Activated T-helper 17 cell treated with anti-CD3 and anti-CD28 coated beads, Interleukin-2, amount 50 U/mL, for 72 hours (primary cell): ENCODE results near the gene PTPRD. TPM values are rescaled to one million over a fixed set of nuclear protein-coding genes. Genes with fewer than 3 reads are reported as not detected.

Source experiments
- ATAC-seq: fragments of 150-1000 bp; cut with Tn5 transposase; replicated peaks from 2 replicates; pipeline ENCODE4 v1.10.0; 2021; ENCODE audit warnings: mild to moderate bottlenecking, moderate library complexity
- H3K27ac Mint-ChIP-seq: one replicate; pipeline ENCODE4 v1.8.0; 2022; ENCODE audit warnings: mixed read lengths
- H3K27me3 Mint-ChIP-seq: one replicate; pipeline ENCODE4 v1.8.0; 2022; ENCODE audit warnings: mixed read lengths
- H3K36me3 Mint-ChIP-seq: one replicate; pipeline ENCODE4 v1.8.0; 2022; ENCODE audit warnings: low read depth, mild to moderate bottlenecking, mixed read lengths
- H3K4me1 Mint-ChIP-seq: one replicate; pipeline ENCODE4 v1.8.0; 2022; ENCODE audit warnings: mixed read lengths
- H3K4me3 Mint-ChIP-seq: one replicate; pipeline ENCODE4 v1.8.0; 2022; ENCODE audit warnings: mild to moderate bottlenecking, mixed read lengths
- H3K9me3 Mint-ChIP-seq: one replicate; pipeline ENCODE4 v1.8.0; 2022; ENCODE audit warnings: mixed read lengths
- total RNA-seq, 2 donors: library from RNA; stranded (reverse); gene quantifications; one replicate each; pipeline ENCODE4 v1.2.3, GENCODE V29; 2022

Gene PTPRD
- total RNA-seq, 2 donors from 2014 or later, result 0.04 TPM; not detected in 1

GRCh38 chr9:8781458-8781857 lies 1831.3 kb downstream of the PTPRD start:
- no peak overlapping the region for H3K4me3 Mint-ChIP-seq
- no peak overlapping the region for H3K27ac Mint-ChIP-seq
- H3K36me3 Mint-ChIP-seq, result no peaks in the 10 kb centered on the region
- H3K4me1 Mint-ChIP-seq, result no peaks in the 10 kb centered on the region
- no peaks in the 10 kb centered on the region for H3K27me3 Mint-ChIP-seq
- H3K9me3 Mint-ChIP-seq, result no peaks in the 10 kb centered on the region
- no peak for ATAC-seq

GRCh38 chr9:8780386-8780785 lies 1832.4 kb downstream of the PTPRD start:
- Mint-ChIP-seq H3K4me3 (no peak overlapping the region), H3K9me3 (no peaks in the 10 kb centered on the region), H3K4me1 (no peaks in the 10 kb centered on the region), H3K27ac (no peak overlapping the region), H3K27me3 (no peaks in the 10 kb centered on the region), H3K36me3 (no peaks in the 10 kb centered on the region)
- ATAC-seq, result no peak

- H3K27ac Mint-ChIP-seq, result no peak overlapping the region
- H3K4me3 Mint-ChIP-seq, result no peak overlapping the region
- H3K4me1 Mint-ChIP-seq, result no peaks in the 10 kb centered on the region
These were observed 1833.3 kb downstream of the PTPRD start for GRCh38 chr9:8779478-8779877.

GRCh38 chr9:8778356-8778755 lies 1834.4 kb downstream of the PTPRD start:
- no peaks in the 10 kb centered on the region for H3K27me3 Mint-ChIP-seq
- H3K4me1 Mint-ChIP-seq, result no peaks in the 10 kb centered on the region
- H3K9me3 Mint-ChIP-seq, result no peaks in the 10 kb centered on the region
- no peak overlapping the region for H3K27ac Mint-ChIP-seq
- ATAC-seq, result no peak
- no peak overlapping the region for H3K4me3 Mint-ChIP-seq
- no peaks in the 10 kb centered on the region for H3K36me3 Mint-ChIP-seq

More at GRCh38 chr9:8779478-8779877, 1833.3 kb downstream of the PTPRD start:
- Mint-ChIP-seq H3K36me3 (no peaks in the 10 kb centered on the region), H3K9me3 (no peaks in the 10 kb centered on the region), H3K27me3 (no peaks in the 10 kb centered on the region)
- ATAC-seq, result no peak

GRCh38 chr9:8772302-8772701 lies 1840.5 kb downstream of the PTPRD start:
- Mint-ChIP-seq H3K36me3 (no peaks in the 10 kb centered on the region), H3K27ac (no peak overlapping the region), H3K9me3 (no peaks in the 10 kb centered on the region), H3K4me3 (no peak overlapping the region), H3K27me3 (no peaks in the 10 kb centered on the region), H3K4me1 (no peaks in the 10 kb centered on the region)
- ATAC-seq, result no peak

- H3K4me1 Mint-ChIP-seq, result no peaks in the 10 kb centered on the region
- no peaks in the 10 kb centered on the region for H3K36me3 Mint-ChIP-seq
- H3K4me3 Mint-ChIP-seq, result no peak overlapping the region
- peaks cover 3% of the 10 kb centered on the region for H3K27me3 Mint-ChIP-seq
- peaks cover 3% of the 10 kb centered on the region for H3K9me3 Mint-ChIP-seq
- no peak overlapping the region for H3K27ac Mint-ChIP-seq
- ATAC-seq, result no peak
These were observed 1843.6 kb downstream of the PTPRD start for GRCh38 chr9:8769153-8769552.

- no peak overlapping the region for H3K4me3 Mint-ChIP-seq
- H3K27ac Mint-ChIP-seq, result no peak overlapping the region
- H3K4me1 Mint-ChIP-seq, result no peaks in the 10 kb centered on the region
- H3K36me3 Mint-ChIP-seq, result no peaks in the 10 kb centered on the region
- H3K27me3 Mint-ChIP-seq, result peaks cover 3% of the 10 kb centered on the region
- ATAC-seq, result no peak
- peaks cover 3% of the 10 kb centered on the region for H3K9me3 Mint-ChIP-seq
These were observed 1846.7 kb downstream of the PTPRD start for GRCh38 chr9:8766096-8766495.

GRCh38 chr9:8764051-8764450 lies 1848.8 kb downstream of the PTPRD start:
- Mint-ChIP-seq H3K36me3 (no peaks in the 10 kb centered on the region), H3K9me3 (peaks cover 8% of the 10 kb centered on the region), H3K27ac (no peak overlapping the region), H3K4me1 (no peaks in the 10 kb centered on the region), H3K4me3 (no peak overlapping the region), H3K27me3 (peaks cover 6% of the 10 kb centered on the region)
- ATAC-seq, result no peak

GRCh38 chr9:8762479-8763085 lies 1850.2 kb downstream of the PTPRD start:
- Mint-ChIP-seq H3K36me3 (no peaks in the 10 kb centered on the region), H3K27me3 (peaks cover 6% of the 10 kb centered on the region), H3K9me3 (peaks cover 8% of the 10 kb centered on the region), H3K4me1 (no peaks in the 10 kb centered on the region), H3K27ac (no peak overlapping the region), H3K4me3 (no peak overlapping the region)
- no peak for ATAC-seq

- H3K4me3 Mint-ChIP-seq, result no peak overlapping the region
- no peak overlapping the region for H3K27ac Mint-ChIP-seq
- H3K9me3 Mint-ChIP-seq, result peaks cover 7% of the 10 kb centered on the region
- peaks cover 5% of the 10 kb centered on the region for H3K27me3 Mint-ChIP-seq
- no peak for ATAC-seq
- no peaks in the 10 kb centered on the region for H3K4me1 Mint-ChIP-seq
- no peaks in the 10 kb centered on the region for H3K36me3 Mint-ChIP-seq
These were observed 1852.6 kb downstream of the PTPRD start for GRCh38 chr9:8760000-8760767.

- Mint-ChIP-seq H3K4me3 (no peak overlapping the region), H3K36me3 (no peaks in the 10 kb centered on the region), H3K4me1 (no peaks in the 10 kb centered on the region), H3K27ac (no peak overlapping the region), H3K27me3 (peaks cover 3% of the 10 kb centered on the region), H3K9me3 (peaks cover 5% of the 10 kb centered on the region)
- ATAC-seq, result no peak
These were observed 1854.9 kb downstream of the PTPRD start for GRCh38 chr9:8757881-8758280.

GRCh38 chr9:8754751-8755150 lies 1858.1 kb downstream of the PTPRD start:
- Mint-ChIP-seq H3K27me3 (peaks cover 3% of the 10 kb centered on the region), H3K4me3 (no peak overlapping the region), H3K9me3 (peaks cover 5% of the 10 kb centered on the region), H3K27ac (no peak overlapping the region), H3K4me1 (no peaks in the 10 kb centered on the region), H3K36me3 (no peaks in the 10 kb centered on the region)
- ATAC-seq, result no peak

- H3K36me3 Mint-ChIP-seq, result no peaks in the 10 kb centered on the region
- peaks cover 6% of the 10 kb centered on the region for H3K27me3 Mint-ChIP-seq
- ATAC-seq, result no peak
- H3K27ac Mint-ChIP-seq, result no peak overlapping the region
- H3K9me3 Mint-ChIP-seq, result peaks cover 3% of the 10 kb centered on the region
- no peak overlapping the region for H3K4me3 Mint-ChIP-seq
- H3K4me1 Mint-ChIP-seq, result no peaks in the 10 kb centered on the region
These were observed 1861.3 kb downstream of the PTPRD start for GRCh38 chr9:8751406-8751930.

GRCh38 chr9:8750639-8751051 lies 1862.2 kb downstream of the PTPRD start:
- no peak overlapping the region for H3K4me3 Mint-ChIP-seq
- H3K27ac Mint-ChIP-seq, result no peak overlapping the region
- peaks cover 6% of the 10 kb centered on the region for H3K27me3 Mint-ChIP-seq
- no peaks in the 10 kb centered on the region for H3K36me3 Mint-ChIP-seq
- H3K4me1 Mint-ChIP-seq, result no peaks in the 10 kb centered on the region
- H3K9me3 Mint-ChIP-seq, result peaks cover 3% of the 10 kb centered on the region
- no peak for ATAC-seq

- Mint-ChIP-seq H3K9me3 (peaks cover 3% of the 10 kb centered on the region), H3K27ac (no peak overlapping the region), H3K4me3 (no peak overlapping the region), H3K36me3 (no peaks in the 10 kb centered on the region), H3K27me3 (peaks cover 3% of the 10 kb centered on the region), H3K4me1 (no peaks in the 10 kb centered on the region)
- ATAC-seq, result no peak
These were observed 1867.5 kb downstream of the PTPRD start for GRCh38 chr9:8745347-8745746.
